B cell (primary cell): ENCODE measurements around the gene COL4A3.

Experiments
- CTCF ChIP-seq: fragments of 200-600 bp; IDR thresholded peaks from one replicate; pipeline ENCODE4 v1.8.0; 2022; ENCODE audit warnings: antibody characterized with exemption, mild to moderate bottlenecking
- EZH2 ChIP-seq: IDR thresholded peaks from 2 replicates; pipeline ENCODE4 v1.6.1; 2012; ENCODE audit warnings: borderline replicate concordance, low read depth, mild to moderate bottlenecking, moderate library complexity, low read length; ENCODE audit not compliant: insufficient read depth, poor library complexity, severe bottlenecking

GRCh38 chr2:227182765-227183164, 18.3 kb downstream of the COL4A3 start:
- no peak for TF ChIP-seq CTCF
- TF ChIP-seq EZH2: no peak
